ENCODE measurements around the gene CCR9.
"Not testable (repeated sequence)": the region's sequence is repeated elsewhere in the genome, so short reads cannot be mapped to it uniquely, and the experiment has no call there.

CCR9 gene, protein sequence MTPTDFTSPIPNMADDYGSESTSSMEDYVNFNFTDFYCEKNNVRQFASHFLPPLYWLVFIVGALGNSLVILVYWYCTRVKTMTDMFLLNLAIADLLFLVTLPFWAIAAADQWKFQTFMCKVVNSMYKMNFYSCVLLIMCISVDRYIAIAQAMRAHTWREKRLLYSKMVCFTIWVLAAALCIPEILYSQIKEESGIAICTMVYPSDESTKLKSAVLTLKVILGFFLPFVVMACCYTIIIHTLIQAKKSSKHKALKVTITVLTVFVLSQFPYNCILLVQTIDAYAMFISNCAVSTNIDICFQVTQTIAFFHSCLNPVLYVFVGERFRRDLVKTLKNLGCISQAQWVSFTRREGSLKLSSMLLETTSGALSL

DNA sequence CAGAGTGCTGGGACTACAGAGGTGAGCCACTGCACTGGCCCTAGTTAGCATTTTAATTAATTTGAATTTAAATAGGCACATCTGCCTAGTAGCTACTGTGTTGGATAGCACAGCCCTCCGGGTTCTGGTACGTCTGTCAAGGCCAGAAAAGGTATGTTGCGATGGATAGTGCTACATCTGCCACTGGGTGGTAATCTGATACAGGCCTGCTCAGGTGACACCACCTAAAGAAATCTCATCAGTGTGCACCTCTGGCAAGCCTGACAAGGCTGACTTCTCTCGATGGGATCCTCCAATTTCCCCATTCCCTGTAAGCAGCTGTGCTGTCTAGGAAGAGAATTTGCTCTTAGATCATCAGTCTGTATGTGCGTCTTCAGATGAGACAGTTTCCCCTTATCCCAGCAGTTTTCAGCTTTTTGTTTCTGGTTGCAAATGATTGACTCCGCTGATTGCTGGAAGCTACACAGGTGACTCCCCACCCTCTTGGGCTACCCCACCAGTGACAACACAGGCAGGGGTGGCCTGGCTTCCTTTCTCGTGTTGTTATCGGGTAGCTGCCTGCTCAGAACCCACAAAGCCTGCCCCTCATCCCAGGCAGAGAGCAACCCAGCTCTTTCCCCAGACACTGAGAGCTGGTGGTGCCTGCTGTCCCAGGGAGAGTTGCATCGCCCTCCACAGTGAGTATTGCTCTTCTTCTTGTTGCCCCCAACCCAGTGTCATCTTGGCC, at the start of gene CCR9:
CCR9 (plus strand) TSS at position 565 of the 727 bp plus-strand sequence. CDS start 8,391 bp downstream, outside the sequence.
- no peak for DNase-seq (ENCODE audit: low spot score)
- H3K36me3 Mint-ChIP-seq (ENCODE audit: low read depth): no peaks in the 10 kb centered on the region
- H3K4me1 Mint-ChIP-seq (ENCODE audit: low read depth): peaks cover 5% of the 10 kb centered on the region
- H3K4me3 Mint-ChIP-seq: no peak within 1 kb of the TSS
- H3K27ac Mint-ChIP-seq: peak within 1 kb of the TSS; percentile 12
- no peaks in the 10 kb centered on the region for H3K9me3 Mint-ChIP-seq
- H3K27me3 Mint-ChIP-seq (ENCODE audit: low read depth): peaks cover 68% of the 10 kb centered on the region

DNA sequence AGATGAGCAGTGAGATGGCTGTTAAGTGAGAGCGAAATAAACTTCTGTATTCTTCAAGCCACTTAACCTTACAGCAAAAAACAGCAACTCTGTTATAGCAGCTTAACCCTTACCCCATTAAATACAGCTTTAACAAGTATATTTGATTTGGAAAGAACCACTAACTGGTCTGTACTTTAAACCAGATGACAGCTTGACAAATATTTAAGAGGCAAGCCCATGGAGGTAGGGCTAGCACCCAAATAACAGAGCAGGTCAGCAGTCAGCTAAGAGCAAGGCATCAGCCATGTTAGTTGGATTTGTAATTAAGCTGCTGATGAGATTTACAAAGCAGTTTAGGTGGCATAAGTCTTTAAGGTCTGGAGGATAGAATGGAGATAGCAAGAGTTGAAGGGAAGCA, 47.9 kb upstream of the CCR9 start:
- no peak for DNase-seq (ENCODE audit: low spot score)
- H3K27me3 Mint-ChIP-seq (ENCODE audit: low read depth): peaks cover 56% of the 10 kb centered on the region
- no peak overlapping the region for H3K4me3 Mint-ChIP-seq
- H3K36me3 Mint-ChIP-seq (ENCODE audit: low read depth): no peaks in the 10 kb centered on the region
- H3K9me3 Mint-ChIP-seq: peaks cover 4% of the 10 kb centered on the region
- peaks cover 13% of the 10 kb centered on the region for H3K4me1 Mint-ChIP-seq (ENCODE audit: low read depth)
- H3K27ac Mint-ChIP-seq: no peak overlapping the region

DNA sequence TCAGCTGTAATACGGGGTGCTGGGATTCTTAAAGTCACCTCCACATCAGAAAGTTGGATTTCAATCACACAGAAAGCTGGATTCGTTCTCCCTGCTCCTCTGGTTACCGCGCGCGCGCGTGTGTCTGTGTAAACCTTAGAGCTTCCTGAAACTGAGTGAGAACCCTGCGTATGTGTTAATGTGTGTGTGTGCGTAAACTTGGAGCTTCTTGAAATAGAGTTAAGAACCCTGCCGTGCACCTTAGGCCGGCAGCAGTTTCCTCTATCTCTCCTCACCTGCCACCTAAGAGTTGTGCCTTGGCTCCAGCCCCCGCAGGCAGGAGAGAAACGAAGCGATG, 45.0 kb upstream of the CCR9 start:
- peak; percentile 17 for DNase-seq (ENCODE audit: low spot score)
- Mint-ChIP-seq H3K9me3 (peaks cover 4% of the 10 kb centered on the region), H3K27ac (peak overlapping the region; percentile 53), H3K27me3 (ENCODE audit: low read depth) (peaks cover 67% of the 10 kb centered on the region), H3K4me3 (peak overlapping the region; percentile 86), H3K4me1 (ENCODE audit: low read depth) (peaks cover 27% of the 10 kb centered on the region), H3K36me3 (ENCODE audit: low read depth) (no peaks in the 10 kb centered on the region)

DNA sequence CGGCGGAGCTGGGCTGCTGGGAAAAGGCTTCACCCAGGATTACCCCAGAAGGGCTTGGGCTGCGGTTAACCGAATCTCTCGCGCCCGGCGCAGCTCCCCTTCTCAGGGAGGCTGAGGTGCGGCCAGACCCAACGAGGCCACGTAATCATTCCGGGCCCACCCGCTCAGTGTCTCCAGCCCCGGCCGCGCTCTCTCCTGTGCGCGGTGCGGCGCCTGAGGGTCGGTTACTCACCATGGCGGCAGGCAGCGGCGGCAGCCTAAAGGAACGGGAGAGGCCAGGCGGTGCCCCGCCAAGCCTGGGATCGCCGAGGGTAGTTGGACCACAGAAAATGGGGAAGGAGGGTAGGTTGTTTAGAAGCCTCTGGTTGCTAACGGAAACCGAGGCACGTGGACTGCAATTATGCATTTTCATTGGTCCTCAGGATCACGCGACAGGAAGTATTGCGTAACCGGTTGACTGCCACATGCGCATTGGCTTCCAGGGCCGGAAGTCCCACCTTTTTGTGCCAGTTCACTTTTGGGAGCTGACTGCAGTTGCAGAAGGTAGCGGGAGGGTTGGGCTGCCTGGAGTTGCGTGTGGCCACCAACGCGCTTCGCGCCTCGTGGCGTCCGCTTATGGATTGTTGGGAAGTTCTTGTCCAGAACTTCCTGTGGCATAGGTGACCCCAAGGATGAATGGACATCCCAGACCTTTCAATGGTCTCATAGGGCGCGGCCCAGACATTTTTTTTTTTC, 44.4 kb upstream of the CCR9 start, which contains the start of gene LZTFL1:
LZTFL1 (minus strand) TSS at position 363 of the 735 bp plus-strand sequence; CDS start at position 235, 128 bp downstream.
- Mint-ChIP-seq H3K9me3 (peaks cover 4% of the 10 kb centered on the region), H3K36me3 (ENCODE audit: low read depth) (no peaks in the 10 kb centered on the region), H3K4me3 (peak within 1 kb of the TSS; percentile 86), H3K27me3 (ENCODE audit: low read depth) (peaks cover 68% of the 10 kb centered on the region), H3K4me1 (ENCODE audit: low read depth) (peaks cover 28% of the 10 kb centered on the region), H3K27ac (peak within 1 kb of the TSS; percentile 73)
- DNase-seq (ENCODE audit: low spot score): peak; percentile 81

DNA sequence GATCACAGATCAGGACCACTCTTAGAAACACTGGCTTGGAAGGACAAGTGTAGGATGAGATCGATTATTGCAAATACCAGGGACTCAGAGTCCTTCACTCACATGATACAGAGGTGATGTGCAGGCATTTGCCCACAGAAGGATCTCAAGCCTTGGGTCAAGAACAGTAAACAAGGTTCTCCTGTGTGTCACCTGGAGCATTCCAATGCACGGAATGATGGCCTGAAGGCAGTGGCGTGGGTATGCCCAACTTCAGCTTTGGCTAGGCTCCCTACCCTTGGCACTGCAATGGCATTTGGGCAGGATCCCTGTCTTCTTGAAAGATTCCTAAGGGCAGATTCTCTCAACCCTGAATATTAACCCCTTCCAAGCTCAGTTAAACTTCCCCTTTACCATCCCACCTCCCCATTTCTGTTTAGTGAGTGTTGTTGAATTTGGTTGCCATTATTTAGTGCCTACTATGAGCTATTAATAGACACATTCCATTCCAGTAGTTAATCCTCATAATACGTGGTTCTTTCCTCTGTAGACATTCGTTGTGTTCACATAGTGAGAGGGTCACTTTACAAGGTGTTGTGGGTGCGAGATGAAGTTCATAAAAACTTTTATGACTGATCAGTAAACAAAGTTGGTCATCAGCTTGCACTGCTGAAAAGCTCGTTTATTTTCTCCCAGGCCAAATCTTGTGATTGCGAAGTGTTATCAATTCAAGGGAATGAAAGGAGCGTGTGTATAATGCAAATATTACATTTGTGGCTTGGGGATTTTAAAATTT, 43.3 kb upstream of the CCR9 start:
- no peaks in the 10 kb centered on the region for H3K36me3 Mint-ChIP-seq (ENCODE audit: low read depth)
- H3K9me3 Mint-ChIP-seq: peaks cover 4% of the 10 kb centered on the region
- peaks cover 28% of the 10 kb centered on the region for H3K4me1 Mint-ChIP-seq (ENCODE audit: low read depth)
- H3K27me3 Mint-ChIP-seq (ENCODE audit: low read depth): peaks cover 70% of the 10 kb centered on the region
- DNase-seq (ENCODE audit: low spot score): no peak
- no peak overlapping the region for H3K27ac Mint-ChIP-seq
- peak overlapping the region; percentile 86 for H3K4me3 Mint-ChIP-seq

DNA sequence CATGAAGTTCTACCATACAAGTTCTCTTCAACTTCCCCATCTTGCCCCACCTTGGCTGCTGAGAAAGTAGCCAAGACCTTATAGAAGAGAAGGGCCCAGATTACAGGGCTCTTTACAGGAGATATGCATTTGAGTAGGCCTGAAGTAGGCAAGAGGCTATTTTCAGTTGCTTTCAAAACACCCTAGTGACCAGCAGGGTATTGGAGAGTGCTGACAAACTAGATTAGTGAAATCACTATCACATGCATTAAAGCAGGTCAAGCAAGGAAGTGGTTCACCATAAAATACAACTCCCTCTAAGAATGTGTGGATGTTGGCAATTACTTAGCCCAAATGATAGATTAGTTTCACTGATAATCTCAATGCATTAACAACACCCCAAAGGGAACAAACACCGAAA, 41.7 kb upstream of the CCR9 start:
- Mint-ChIP-seq H3K27ac (no peak overlapping the region), H3K4me1 (ENCODE audit: low read depth) (peaks cover 27% of the 10 kb centered on the region), H3K36me3 (ENCODE audit: low read depth) (no peaks in the 10 kb centered on the region), H3K4me3 (no peak overlapping the region), H3K9me3 (peaks cover 4% of the 10 kb centered on the region), H3K27me3 (ENCODE audit: low read depth) (peaks cover 68% of the 10 kb centered on the region)
- DNase-seq (ENCODE audit: low spot score): no peak

DNA sequence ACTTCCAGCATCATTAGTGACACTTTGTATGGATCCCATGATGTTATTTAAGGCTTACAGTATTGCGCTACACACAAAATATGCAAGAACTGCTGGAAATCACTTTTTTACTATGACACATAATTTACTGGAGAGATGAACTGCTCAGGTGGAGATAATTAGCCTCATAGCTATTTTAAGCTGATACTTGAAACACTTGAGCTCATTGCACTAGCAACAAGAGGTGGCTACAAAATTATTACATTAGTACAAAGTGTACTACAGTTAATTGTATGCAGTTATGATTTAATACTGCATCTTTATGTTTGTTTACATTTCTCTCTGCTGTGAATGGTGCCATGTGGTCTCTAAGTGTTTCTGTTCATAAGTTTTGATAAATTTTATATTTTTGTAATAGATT, 38.0 kb upstream of the CCR9 start:
- peaks cover 79% of the 10 kb centered on the region for H3K27me3 Mint-ChIP-seq (ENCODE audit: low read depth)
- no peak for DNase-seq (ENCODE audit: low spot score)
- no peaks in the 10 kb centered on the region for H3K9me3 Mint-ChIP-seq
- H3K27ac Mint-ChIP-seq: no peak overlapping the region
- H3K36me3 Mint-ChIP-seq (ENCODE audit: low read depth): no peaks in the 10 kb centered on the region
- peaks cover 26% of the 10 kb centered on the region for H3K4me1 Mint-ChIP-seq (ENCODE audit: low read depth)
- no peak overlapping the region for H3K4me3 Mint-ChIP-seq

DNA sequence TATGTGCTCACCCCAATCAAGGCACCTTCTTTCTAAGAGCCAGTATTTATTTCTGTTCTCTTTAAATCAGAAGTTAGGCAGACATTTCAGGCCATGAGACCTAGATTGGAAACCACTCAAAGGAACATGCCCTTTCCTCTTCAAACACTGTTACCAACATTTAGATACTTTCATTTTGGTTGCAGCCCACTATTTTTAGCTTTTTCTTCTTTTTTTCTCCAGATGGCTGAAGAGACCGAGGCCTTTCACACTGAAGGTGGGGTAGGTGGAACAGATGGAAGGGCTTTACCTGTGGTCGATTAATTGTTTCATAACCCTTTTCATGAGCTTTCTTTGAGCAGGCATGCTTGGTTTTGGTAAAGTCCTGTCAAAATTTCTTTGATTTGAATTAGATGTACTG, 33.5 kb upstream of the CCR9 start:
- no peak overlapping the region for H3K27ac Mint-ChIP-seq

DNA sequence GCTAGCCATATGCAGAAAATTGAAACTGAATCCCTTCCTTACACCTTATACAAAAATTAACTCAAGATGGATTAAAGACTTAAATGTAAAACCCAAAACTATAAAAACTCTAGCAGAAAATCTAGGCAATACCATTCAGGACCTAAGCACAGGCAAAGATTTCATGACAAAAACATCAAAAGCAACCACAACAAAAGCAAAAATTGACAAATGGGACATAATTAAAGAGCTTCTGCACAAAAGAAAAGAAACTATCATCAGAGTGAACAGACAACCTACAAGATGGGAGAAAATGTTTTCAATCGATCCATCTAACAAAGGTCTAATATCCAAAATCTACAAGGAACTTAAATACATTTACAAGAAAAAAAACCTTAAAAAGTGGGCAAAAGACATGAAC, 30.0 kb upstream of the CCR9 start:
- Mint-ChIP-seq H3K27me3 (ENCODE audit: low read depth) (peaks cover 69% of the 10 kb centered on the region), H3K9me3 (peaks cover 19% of the 10 kb centered on the region), H3K4me1 (ENCODE audit: low read depth) (peaks cover 18% of the 10 kb centered on the region)
- H3K36me3 Mint-ChIP-seq (ENCODE audit: low read depth); H3K27ac Mint-ChIP-seq; DNase-seq (ENCODE audit: low spot score); H3K4me3 Mint-ChIP-seq: not testable (repeated sequence)

More for the DNA sequence above, 33.5 kb upstream of the CCR9 start:
- H3K4me3 Mint-ChIP-seq: no peak overlapping the region
- peaks cover 81% of the 10 kb centered on the region for H3K27me3 Mint-ChIP-seq (ENCODE audit: low read depth)
- no peaks in the 10 kb centered on the region for H3K36me3 Mint-ChIP-seq (ENCODE audit: low read depth)
- peaks cover 19% of the 10 kb centered on the region for H3K9me3 Mint-ChIP-seq
- DNase-seq (ENCODE audit: low spot score): no peak
- H3K4me1 Mint-ChIP-seq (ENCODE audit: low read depth): peaks cover 9% of the 10 kb centered on the region

DNA sequence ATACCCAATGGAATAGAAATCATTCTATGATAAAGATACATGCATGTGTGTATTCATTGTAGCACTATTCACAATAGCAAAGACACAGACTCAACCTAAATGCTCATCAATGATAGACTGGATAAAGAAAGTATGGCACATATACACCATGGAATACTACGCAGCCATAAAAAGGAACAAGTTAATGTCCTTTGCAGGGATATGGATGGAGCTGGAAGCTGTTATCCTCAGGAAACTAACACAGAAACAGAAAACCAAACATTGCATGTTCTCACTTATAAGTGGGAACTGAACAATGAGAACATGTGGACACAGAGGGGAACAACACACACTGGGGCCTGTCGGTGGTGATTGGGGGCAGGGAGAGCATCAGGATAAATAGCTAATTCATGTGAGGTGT, 29.3 kb upstream of the CCR9 start:
- not testable (repeated sequence) for DNase-seq (ENCODE audit: low spot score); H3K4me3 Mint-ChIP-seq; H3K27ac Mint-ChIP-seq; H3K36me3 Mint-ChIP-seq (ENCODE audit: low read depth)
- peaks cover 19% of the 10 kb centered on the region for H3K9me3 Mint-ChIP-seq
- peaks cover 21% of the 10 kb centered on the region for H3K4me1 Mint-ChIP-seq (ENCODE audit: low read depth)
- peaks cover 71% of the 10 kb centered on the region for H3K27me3 Mint-ChIP-seq (ENCODE audit: low read depth)

DNA sequence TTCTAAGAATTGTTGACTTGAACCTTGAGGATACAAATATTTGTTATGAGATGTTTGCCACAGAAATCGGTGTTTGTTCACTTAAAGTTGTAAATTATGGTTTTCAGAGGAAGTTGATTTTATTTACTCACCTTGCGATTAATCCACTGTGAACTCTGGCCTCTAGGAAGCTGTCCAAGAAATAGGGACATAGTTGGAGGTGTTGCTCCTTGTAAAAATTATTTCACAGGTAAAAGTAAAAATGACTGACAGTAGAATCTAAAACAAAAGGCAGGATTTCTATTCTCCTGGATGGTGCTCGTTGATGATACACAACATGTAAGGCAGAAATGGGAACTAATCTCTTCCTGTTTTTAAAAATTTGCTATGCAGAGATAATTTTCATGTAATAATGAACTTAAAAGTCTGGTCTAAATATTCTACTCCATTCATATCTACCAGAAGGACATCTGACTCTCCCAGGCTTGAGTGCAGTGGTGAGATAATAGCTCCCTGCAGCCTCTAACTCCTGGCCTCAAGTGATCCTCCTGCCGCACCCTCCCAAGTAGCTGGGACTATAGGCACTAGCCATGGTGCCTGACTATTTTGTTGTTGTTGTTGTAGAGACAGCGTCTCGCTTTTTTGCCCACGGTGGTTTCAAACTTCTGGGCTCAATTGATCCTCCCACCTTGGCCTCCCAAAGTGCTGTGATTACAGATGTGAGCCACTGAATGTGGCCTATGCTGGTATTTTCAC, 27.4 kb upstream of the CCR9 start:
- Mint-ChIP-seq H3K36me3 (ENCODE audit: low read depth) (peaks cover 11% of the 10 kb centered on the region), H3K4me1 (ENCODE audit: low read depth) (peaks cover 25% of the 10 kb centered on the region), H3K9me3 (peaks cover 31% of the 10 kb centered on the region), H3K4me3 (no peak overlapping the region), H3K27ac (no peak overlapping the region), H3K27me3 (ENCODE audit: low read depth) (peaks cover 73% of the 10 kb centered on the region)
- DNase-seq (ENCODE audit: low spot score): no peak

DNA sequence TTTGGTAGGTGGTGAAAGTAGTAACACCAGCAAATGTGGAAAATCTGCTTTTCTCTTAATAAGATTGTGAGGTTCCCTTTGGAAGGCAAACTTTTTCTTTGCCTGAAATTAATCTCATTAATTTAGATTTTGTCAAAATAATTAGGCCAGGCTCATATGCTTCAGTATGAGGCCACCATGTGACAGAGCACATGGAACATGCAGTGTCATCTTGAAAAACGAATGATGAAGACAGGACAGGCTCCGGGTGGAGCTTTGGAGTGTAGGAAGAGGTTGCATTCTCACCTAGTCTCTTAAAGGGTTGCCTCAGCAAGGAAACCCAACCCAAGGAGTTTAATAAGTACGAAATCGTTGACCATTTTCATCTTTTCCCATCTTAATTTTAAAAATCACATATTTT, 25.9 kb upstream of the CCR9 start:
- DNase-seq (ENCODE audit: low spot score): no peak
- peaks cover 11% of the 10 kb centered on the region for H3K36me3 Mint-ChIP-seq (ENCODE audit: low read depth)
- no peak overlapping the region for H3K4me3 Mint-ChIP-seq
- H3K9me3 Mint-ChIP-seq: peaks cover 27% of the 10 kb centered on the region
- H3K27me3 Mint-ChIP-seq (ENCODE audit: low read depth): peaks cover 67% of the 10 kb centered on the region
- peaks cover 34% of the 10 kb centered on the region for H3K4me1 Mint-ChIP-seq (ENCODE audit: low read depth)
- no peak overlapping the region for H3K27ac Mint-ChIP-seq

All from T-helper 2 cell treated with Interferon-gamma antibody and Interleukin-4, amounts not matched to agents 5 μg/mL and 100 μg/mL, for 36 hours (primary cell).